IMR-90 (cell line): Measurements from ENCODE around the gene PDGFA. TPM values are rescaled to one million over a fixed set of nuclear protein-coding genes. Genes with fewer than 3 reads are reported as not detected.

Source experiments
- CEBPB ChIP-seq: IDR thresholded peaks from 2 replicates; pipeline ENCODE4 v1.6.1; 2012; ENCODE audit warnings: low read depth, low read length, improper control_type of control experiment
- SMC3 ChIP-seq: fragments of 150-350 bp; IDR thresholded peaks from 2 replicates; pipeline ENCODE4 v1.6.1; 2016; ENCODE audit warnings: low read depth, mild to moderate bottlenecking, antibody characterized with exemption, low read length, moderate library complexity
- USF2 ChIP-seq: fragments of 150-350 bp; IDR thresholded peaks from 2 replicates; pipeline ENCODE4 v1.6.1; 2017; ENCODE audit warnings: mild to moderate bottlenecking, antibody characterized with exemption, low read length, low read depth
- polyA plus RNA-seq, 3 experiments: library from polyadenylated mRNA; depleted of rRNA; stranded (reverse); fragments of >200 nt; gene quantifications; 2 replicates each; pipeline ENCODE4 v1.2.3, GENCODE V29; 2012; ENCODE audit warnings: low replicate concordance in 1 of 3
- total RNA-seq: library from RNA; depleted of rRNA; stranded (reverse); fragments of >200 nt; gene quantifications from 2 replicates; pipeline ENCODE4 v1.2.3, GENCODE V29; 2012

PDGFA gene
- total and polyA plus RNA-seq, 2 of the 4 experiments (the other 2 are of a cell fraction), result 3.3 to 3.8 TPM

DNA sequence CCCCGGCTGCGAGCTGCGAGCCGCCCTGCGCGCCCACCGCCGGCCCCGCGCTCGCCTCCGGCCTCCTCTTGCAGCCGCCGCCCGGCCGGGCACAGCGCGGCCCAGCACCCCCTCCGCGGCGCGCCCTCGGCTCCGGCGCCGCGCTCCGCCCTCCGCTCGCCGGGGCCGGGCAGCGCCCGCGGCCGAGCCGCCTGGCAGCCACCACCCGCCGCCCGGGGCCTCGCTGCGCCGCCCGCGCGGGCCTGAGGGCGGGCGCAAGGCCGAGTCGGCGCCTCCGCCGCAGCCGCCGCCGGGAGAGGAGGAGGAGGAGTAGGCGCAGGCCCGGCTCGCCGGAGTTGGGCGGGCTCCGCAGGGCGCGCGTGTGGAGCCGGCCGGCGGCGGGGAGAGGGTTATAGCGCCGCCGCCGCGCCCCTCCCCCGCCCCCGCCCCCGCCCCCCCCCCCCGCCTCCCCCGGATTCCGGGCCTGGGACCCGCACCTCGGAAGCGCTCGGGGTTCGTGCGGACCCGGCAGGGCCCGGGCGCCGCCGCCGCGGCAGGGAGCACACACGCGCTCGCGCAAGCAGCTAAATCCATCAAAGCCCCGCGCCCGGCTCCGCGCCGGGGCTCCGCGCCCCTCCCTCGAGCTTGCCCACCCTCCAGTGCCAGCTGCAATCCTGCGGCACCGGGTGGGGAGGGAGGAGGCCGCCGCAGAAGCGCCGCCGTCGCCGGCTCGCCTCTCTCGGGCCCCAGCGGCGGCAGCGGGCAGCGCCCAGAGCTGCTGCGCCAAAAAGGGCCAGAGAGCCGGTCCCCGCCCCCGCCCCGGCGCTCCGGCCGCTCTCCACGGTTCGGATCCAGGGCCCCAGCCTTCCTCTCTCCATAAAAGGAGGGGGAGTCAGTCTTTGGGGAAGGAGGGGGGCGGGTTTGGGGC, at the start of gene PDGFA (continued):
- no peak for TF ChIP-seq USF2
- TF ChIP-seq SMC3, result no peak
- no peak for TF ChIP-seq CEBPB
